HAP-1 (cell line): ENCODE data around the gene GSK3B.

Source experiments
- DNase-seq, 2 experiments: peaks; one replicate each; pipeline ENCODE4 v3.0.0-alpha.2; 2016 to 2020; ENCODE audit warnings: low spot score in 2 of 2
- H3K27me3 ChIP-seq: fragments of 250-450 bp; sonication (Bioruptor Pico); 2 replicates; pipeline ENCODE4 v1.5.1; 2020; ENCODE audit warnings: low read depth, mild to moderate bottlenecking, moderate library complexity
- H3K36me3 ChIP-seq: fragments of 250-450 bp; sonication (Bioruptor Pico); replicated peaks from 2 replicates; pipeline ENCODE4 v1.5.1; 2020; ENCODE audit warnings: mild to moderate bottlenecking
- H3K4me1 ChIP-seq: fragments of 250-450 bp; sonication (Bioruptor Pico); 2 replicates; pipeline ENCODE4 v1.5.1; 2020; ENCODE audit warnings: mild to moderate bottlenecking
- H3K4me3 ChIP-seq: fragments of 250-450 bp; sonication (Bioruptor Pico); 2 replicates; pipeline ENCODE4 v1.5.1; 2020; ENCODE audit warnings: mild to moderate bottlenecking, moderate library complexity
- H3K9me3 ChIP-seq: fragments of 250-450 bp; sonication (Bioruptor Pico); 2 replicates; pipeline ENCODE4 v1.5.1; 2020; ENCODE audit warnings: mild to moderate bottlenecking, moderate library complexity
- in situ Hi-C: fragments of 300-500 bp; cut with MboI; formaldehyde crosslinking; loops from 3 replicates; pipeline ENCODE4 v1.14.3; 2020; ENCODE audit warnings: low sequenced_read_pairs, inconsistent platforms, mixed read lengths

GSK3B gene

DNA sequence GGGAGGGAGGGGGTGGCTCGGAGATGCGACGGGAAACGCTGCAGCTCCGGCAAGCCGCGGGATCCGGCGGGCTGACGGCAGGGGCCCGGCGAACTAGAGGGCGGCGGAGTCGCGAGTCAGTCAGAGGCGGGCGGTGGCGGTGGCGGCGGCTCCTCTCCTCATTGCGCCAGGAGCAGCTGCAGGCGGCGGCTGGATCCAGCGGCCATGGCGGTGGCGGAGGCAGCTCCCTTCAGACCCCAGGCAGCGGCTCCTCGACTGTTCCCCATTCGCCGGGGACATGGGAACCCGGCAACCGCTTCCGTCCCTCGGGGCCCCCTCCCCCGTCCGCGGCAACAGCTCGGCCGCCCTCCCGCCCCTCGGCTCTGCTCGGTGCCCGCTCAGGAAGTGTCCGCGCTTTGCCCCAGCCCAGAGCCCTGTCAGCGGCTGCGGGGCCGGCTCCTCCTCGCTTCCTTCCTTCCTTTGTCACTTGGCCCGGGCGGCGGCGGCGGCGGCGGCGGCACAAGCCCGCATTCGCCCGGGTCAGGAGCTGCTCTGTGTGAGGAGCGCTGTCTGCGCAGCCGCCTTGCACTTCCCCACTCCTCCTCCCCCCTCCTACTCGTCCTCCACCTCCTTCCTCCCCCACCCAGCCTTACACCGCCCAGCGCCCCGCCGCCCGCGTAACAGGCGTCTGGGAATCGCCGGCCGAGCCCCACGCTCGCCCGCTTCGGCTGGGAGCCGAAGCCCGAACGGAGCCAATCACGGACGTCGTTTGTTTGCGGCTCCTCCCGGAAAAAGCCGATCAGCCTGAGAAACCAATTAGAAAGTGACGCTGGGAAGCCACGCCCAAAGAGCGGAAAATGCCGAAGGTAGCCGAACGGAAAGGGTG lies at the start of gene GSK3B:
Gene GSK3B, minus strand, starts transcription at position 537 of the 865 bp plus-strand sequence. CDS start 1,013 bp downstream, outside the sequence.
- Histone ChIP-seq H3K4me3 (peak within 1 kb of the TSS; percentile 79), H3K27me3 (no peaks in the 10 kb centered on the region), H3K9me3 (no peaks in the 10 kb centered on the region), H3K36me3 (peaks cover 5% of the 10 kb centered on the region; the same call in 1 of the 2 replicates), H3K4me1 (peaks cover 8% of the 10 kb centered on the region)
- peak; percentile 83 to 94 for DNase-seq
- in situ Hi-C loops = no loop called here

DNA sequence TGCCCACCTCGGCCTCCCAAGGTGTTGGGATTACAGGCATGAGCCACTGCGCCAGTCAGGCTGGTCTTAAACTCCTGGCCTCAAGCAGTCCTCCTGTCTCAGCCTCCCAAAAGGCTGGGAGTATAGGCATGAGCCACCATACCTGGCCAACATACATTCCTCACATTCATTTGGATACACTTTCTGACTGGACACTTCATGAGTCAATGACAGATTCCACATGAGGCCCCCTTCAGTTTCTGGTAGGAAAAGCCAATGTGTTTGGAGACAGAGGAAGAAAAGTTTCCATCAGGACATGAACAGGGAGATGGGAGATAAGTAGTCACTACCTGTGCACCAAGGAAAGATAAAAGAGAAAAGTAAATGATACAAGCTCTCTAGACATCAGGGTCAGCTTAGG lies 49.4 kb upstream of the GSK3B start:
- DNase-seq = no peak
- no peak overlapping the region for H3K4me3 ChIP-seq
- H3K9me3 ChIP-seq = no peaks in the 10 kb centered on the region
- in situ Hi-C loops = no loop called here
- no peaks in the 10 kb centered on the region for H3K36me3 ChIP-seq
- no peaks in the 10 kb centered on the region for H3K27me3 ChIP-seq
- no peaks in the 10 kb centered on the region for H3K4me1 ChIP-seq

DNA sequence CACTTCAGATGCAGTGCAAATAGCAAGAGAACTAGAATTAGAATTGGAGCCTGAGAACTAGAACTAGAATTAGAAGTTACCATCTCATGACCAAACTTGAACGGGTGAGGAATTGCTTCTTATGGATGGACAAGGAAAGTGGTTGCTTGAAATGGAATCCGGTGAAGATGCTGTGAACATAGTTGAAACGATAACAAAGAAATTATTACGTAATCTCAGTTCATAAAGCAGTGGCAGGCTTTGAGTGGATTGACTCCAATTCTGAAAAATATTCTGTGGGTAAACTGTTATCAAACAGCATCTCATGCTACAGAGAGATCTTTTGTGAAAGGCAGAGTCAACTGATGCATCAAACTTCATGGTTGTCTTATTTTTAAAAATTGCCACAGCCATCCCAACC lies 48.0 kb upstream of the GSK3B start:
- Histone ChIP-seq H3K4me3 (no peak overlapping the region), H3K36me3 (no peaks in the 10 kb centered on the region), H3K9me3 (no peaks in the 10 kb centered on the region), H3K4me1 (no peaks in the 10 kb centered on the region), H3K27me3 (no peaks in the 10 kb centered on the region)
- DNase-seq = no peak
- in situ Hi-C loops = no loop called here

DNA sequence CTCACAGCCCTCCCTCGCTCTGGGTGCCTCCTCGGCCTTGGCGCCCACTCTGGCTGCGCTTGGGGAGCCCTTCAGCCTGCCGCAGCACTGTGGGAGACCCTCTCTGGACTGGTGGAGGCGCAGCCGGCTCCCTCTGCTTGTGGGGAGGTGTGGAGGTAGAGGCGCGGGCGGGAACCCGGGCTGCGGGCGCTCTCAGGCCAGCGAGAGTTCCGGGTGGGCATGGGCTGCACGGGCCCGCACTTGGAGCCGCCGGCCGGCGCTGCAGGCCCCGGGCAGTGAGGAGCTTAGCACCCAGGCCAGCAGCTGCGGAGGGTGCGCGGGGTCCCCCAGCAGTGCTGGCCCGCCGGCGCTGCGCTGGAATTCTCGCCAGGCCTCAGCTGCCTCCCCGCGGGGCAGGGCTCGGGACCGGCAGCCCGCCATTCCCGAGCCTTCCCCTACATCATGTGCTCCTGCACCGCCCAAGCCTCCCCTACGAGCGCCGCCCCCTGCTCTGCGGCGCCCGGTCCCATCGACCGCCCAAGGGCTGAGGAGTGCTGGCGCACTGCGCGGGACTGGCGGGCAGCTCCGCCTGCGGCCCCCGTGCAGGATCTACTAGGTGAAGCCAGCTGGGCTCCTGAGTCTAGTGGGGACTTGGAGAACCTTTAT lies 46.0 kb upstream of the GSK3B start:
- DNase-seq = no peak
- Histone ChIP-seq H3K36me3 (no peaks in the 10 kb centered on the region), H3K4me3 (no peak overlapping the region), H3K9me3 (no peaks in the 10 kb centered on the region), H3K27me3 (no peaks in the 10 kb centered on the region), H3K4me1 (no peaks in the 10 kb centered on the region)
- in situ Hi-C loops = no loop called here

DNA sequence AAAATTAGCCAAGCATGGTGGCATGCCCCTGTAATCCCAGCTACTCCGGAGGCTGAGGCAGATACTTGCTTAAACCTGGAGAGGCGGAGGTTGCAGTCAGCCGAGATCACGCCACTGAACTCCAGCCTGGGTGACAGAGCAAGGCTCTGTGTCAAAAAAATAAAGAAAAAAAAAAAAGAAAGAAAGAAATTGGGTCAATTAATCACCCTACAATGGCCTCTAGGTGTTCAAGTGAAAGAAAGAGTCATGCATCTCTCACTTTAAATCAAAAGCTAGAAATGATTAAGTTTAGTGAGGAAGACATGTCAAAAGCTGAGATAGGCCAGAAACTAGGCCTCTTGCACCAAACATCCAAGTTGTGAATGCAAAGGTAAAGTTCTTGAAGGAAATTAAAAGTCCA lies 44.9 kb upstream of the GSK3B start:
- in situ Hi-C loops = no loop called here
- no peaks in the 10 kb centered on the region for H3K27me3 ChIP-seq
- DNase-seq = no peak
- no peak overlapping the region for H3K4me3 ChIP-seq
- no peaks in the 10 kb centered on the region for H3K9me3 ChIP-seq
- no peaks in the 10 kb centered on the region for H3K4me1 ChIP-seq
- no peaks in the 10 kb centered on the region for H3K36me3 ChIP-seq

DNA sequence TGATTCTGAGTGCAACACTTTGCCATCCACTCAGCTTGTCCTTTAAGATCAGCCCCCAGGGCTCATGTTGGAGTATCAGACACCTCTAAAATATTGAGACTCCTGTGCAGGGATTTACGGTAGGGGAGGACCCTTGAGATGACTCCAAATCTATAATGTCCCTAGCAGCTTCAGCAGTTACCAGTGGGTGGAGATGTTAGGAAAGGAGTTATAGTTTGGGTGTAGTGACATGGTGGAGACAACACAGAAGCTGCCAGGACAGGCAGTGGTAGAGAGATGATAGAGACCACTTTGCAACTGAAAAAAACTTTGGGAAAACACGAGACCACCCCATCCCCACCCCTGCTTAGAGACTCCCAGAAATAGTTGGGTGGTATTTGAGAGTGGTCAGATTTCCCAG lies 43.3 kb upstream of the GSK3B start:
- H3K4me3 ChIP-seq = no peak overlapping the region
- in situ Hi-C loops = no loop called here
- no peaks in the 10 kb centered on the region for H3K27me3 ChIP-seq
- no peaks in the 10 kb centered on the region for H3K9me3 ChIP-seq
- H3K36me3 ChIP-seq = no peaks in the 10 kb centered on the region
- DNase-seq = no peak
- no peaks in the 10 kb centered on the region for H3K4me1 ChIP-seq

DNA sequence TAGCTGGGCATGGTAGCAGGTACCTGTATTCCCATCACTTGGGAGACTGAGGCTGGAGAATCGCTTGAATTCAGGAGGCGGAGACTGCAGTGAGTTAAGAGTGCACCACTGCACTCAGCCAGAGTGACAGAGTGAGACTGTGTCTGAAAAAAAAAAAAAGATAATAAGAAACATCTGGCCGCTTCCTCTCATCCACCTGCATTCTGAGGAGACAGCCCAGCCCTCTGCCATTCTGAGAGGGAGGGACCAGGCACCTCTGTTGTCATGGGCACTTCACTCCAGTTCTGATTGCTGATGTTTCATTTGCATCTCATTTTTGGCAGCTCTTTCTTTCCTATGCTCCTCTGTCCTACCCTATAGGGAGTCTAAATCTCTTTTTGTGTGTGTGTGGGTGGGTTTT lies 36.4 kb upstream of the GSK3B start:
- DNase-seq = no peak
- no peaks in the 10 kb centered on the region for H3K36me3 ChIP-seq
- no peak overlapping the region for H3K4me3 ChIP-seq
- no peaks in the 10 kb centered on the region for H3K9me3 ChIP-seq
- in situ Hi-C loops = no loop called here
- no peaks in the 10 kb centered on the region for H3K4me1 ChIP-seq
- no peaks in the 10 kb centered on the region for H3K27me3 ChIP-seq

DNA sequence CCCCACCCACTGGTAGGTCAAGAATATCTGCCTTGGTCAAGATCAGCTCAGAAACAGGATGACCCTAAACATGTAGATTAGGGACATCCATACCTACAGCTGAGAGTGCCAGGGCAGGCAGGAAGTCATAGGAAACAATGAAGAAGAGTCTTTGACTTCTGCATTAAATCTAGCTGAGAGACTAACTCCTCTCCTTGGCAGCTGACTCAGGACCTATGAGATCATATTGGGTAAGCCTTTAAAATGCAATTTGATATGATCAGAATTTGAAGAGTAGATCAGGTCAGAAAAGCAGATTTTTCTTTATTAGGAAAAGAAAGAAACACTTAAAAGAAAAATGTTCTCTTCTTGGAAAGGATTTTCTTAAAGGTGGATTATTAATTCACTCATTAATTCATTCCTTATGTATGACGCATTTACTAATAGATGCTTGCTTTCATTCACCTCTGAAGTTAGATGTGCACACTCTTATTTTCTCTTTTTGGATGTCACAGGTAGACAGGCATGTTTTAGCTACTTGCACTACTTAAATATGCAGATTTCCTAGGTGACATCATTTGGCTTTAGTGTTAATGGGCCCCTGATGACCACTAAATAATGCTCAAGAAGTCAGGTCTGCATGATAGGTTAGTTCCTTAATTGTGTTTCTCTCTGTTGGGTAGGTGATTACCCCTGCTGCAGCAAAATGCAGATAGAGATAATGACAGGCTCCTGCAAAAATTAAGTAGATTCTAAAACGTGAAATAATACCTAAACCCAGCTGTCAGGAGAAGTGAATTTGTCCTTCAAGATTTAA lies 35.7 kb upstream of the GSK3B start:
- H3K27me3 ChIP-seq = no peaks in the 10 kb centered on the region
- H3K4me1 ChIP-seq = no peaks in the 10 kb centered on the region
- no peaks in the 10 kb centered on the region for H3K9me3 ChIP-seq
- in situ Hi-C loops = no loop called here
- DNase-seq = no peak
- no peak overlapping the region for H3K4me3 ChIP-seq
- no peaks in the 10 kb centered on the region for H3K36me3 ChIP-seq

DNA sequence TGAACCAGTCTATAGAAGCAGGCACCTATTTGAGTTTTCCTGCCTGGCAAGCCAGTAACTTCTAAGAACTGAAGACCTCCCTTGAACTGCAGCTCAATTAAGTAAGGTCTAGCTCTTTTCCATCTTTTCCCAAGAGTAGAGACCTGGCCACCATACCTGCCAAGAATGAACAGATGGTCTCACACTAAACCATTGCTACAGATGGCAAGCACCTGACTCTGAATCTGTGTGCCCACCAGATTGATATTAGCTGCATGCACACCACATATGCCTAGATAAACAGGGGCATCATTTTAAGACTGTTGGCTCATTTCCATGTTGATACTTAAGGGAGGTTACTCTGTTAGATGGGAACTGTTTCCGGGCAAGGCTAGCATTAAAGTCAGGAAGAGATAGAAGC lies 34.8 kb upstream of the GSK3B start:
- in situ Hi-C loops = no loop called here
- DNase-seq = no peak
- no peak overlapping the region for H3K4me3 ChIP-seq
- no peaks in the 10 kb centered on the region for H3K36me3 ChIP-seq
- H3K4me1 ChIP-seq = no peaks in the 10 kb centered on the region
- no peaks in the 10 kb centered on the region for H3K9me3 ChIP-seq
- no peaks in the 10 kb centered on the region for H3K27me3 ChIP-seq

DNA sequence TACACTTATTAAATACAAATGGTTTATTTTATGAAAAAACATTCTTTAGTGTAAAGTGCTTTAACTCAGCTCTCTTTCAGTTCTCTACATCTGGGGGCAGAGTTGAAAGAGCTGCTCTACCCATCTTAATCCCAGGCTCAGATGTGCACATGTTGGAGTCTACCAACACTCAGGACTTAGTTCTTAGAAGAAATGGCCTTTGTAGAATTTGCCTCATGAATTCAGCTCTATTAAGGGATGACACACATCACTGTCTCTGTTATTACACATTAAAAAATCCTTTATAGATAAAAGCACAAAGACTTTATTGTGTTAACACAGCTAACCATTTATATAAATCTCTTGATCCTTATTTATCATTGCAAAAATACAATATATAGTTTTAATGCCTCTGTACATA lies 31.7 kb upstream of the GSK3B start:
- Histone ChIP-seq H3K27me3 (no peaks in the 10 kb centered on the region), H3K36me3 (no peaks in the 10 kb centered on the region), H3K4me3 (no peak overlapping the region), H3K9me3 (no peaks in the 10 kb centered on the region), H3K4me1 (no peaks in the 10 kb centered on the region)
- no peak for DNase-seq
- in situ Hi-C loops = no loop called here

DNA sequence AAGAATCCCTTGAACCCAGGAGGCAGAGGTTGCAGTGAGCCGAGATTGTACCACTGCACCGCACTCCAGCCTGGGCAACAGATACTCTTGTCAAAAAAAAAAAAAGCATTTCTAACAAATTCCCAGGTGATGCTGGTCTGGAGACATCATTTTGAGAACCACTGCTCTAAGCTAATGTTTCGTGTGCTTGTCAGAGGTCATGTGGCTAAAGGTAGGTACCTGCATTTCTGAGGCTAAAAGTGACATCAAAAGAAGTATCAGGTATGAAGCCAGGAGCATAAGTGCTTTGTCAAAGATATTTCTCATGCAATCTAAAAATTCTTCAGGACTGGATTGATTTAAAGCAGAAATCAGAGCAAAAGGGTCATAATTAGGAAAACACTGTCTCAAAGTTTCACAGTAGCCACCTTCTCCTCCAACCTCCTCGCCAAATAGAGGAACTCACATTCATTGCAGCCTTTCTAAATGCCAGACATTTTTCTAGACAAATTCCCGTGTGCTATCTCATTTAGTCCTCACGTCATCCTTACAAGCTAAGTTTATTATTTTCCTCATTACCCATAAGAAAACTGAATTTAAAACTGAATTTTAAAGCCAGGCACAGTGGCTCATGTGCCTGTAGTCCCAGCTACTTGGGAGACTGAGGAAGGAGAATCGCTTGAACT lies 25.7 kb upstream of the GSK3B start:
- DNase-seq = no peak

DNA sequence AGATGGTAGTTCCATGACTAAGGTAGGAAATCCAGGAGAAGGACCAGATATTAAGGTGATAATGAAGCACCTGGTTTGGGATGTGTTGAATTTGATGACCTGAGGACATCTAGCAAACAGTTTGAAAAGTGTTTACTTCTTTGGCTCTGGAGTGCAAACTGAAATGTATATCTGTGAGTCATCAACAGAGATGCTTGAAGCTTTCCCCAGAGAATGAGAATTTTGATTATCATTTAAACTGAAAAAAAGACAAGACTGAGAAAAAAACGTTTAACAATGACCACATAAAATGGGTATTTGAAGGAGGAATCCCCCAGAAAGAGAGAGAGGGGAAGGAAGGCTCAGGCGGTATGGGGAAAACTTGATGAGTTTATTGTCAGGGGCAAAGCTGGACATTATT lies 20.7 kb upstream of the GSK3B start:
- no peak for DNase-seq
- Histone ChIP-seq H3K36me3 (no peaks in the 10 kb centered on the region), H3K4me3 (no peak overlapping the region), H3K27me3 (no peaks in the 10 kb centered on the region), H3K4me1 (no peaks in the 10 kb centered on the region), H3K9me3 (no peaks in the 10 kb centered on the region; the same call in 1 of the 2 replicates)
- in situ Hi-C loops = no loop called here

More for the DNA sequence above, 25.7 kb upstream of the GSK3B start:
- Histone ChIP-seq H3K27me3 (no peaks in the 10 kb centered on the region), H3K9me3 (no peaks in the 10 kb centered on the region; the same call in 1 of the 2 replicates), H3K36me3 (no peaks in the 10 kb centered on the region), H3K4me3 (no peak overlapping the region), H3K4me1 (no peaks in the 10 kb centered on the region)
- in situ Hi-C loops = no loop called here

DNA sequence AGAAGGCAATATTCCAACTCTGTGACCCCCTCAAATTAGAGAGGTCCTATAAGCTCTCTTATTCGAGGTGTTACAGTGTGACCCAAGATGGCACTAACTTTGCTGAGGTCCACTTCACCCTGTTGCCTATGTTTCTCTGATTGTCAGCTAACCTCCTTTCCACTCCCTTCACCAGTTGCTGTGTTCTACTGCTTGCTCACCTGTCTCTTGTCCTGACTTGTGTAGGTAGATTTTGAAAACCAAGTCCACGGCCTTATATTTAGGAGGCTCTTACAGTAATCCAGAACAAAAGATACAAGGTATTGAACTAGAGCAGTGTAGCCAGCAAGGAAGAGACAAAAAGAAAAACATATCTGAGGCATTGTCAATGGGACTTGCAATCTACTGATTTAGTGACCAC lies 20.1 kb upstream of the GSK3B start:
- Histone ChIP-seq H3K27me3 (no peaks in the 10 kb centered on the region), H3K9me3 (no peaks in the 10 kb centered on the region; the same call in 1 of the 2 replicates), H3K4me1 (no peaks in the 10 kb centered on the region), H3K36me3 (no peaks in the 10 kb centered on the region), H3K4me3 (no peak overlapping the region)
- in situ Hi-C loops = no loop called here
- no peak for DNase-seq
